ENCODE measurements around the gene ASPN. TPM values are rescaled to one million over a fixed set of nuclear protein-coding genes. Genes with fewer than 3 reads are reported as not detected.
"Not testable (repeated sequence)": the region's sequence is repeated elsewhere in the genome, so short reads cannot be mapped to it uniquely, and the experiment has no call there.

Gene ASPN
- total RNA-seq, 1 donor: 65.8 TPM

- DNase-seq (ENCODE audit: low read depth): no peak
- TF ChIP-seq, protein P1, sequence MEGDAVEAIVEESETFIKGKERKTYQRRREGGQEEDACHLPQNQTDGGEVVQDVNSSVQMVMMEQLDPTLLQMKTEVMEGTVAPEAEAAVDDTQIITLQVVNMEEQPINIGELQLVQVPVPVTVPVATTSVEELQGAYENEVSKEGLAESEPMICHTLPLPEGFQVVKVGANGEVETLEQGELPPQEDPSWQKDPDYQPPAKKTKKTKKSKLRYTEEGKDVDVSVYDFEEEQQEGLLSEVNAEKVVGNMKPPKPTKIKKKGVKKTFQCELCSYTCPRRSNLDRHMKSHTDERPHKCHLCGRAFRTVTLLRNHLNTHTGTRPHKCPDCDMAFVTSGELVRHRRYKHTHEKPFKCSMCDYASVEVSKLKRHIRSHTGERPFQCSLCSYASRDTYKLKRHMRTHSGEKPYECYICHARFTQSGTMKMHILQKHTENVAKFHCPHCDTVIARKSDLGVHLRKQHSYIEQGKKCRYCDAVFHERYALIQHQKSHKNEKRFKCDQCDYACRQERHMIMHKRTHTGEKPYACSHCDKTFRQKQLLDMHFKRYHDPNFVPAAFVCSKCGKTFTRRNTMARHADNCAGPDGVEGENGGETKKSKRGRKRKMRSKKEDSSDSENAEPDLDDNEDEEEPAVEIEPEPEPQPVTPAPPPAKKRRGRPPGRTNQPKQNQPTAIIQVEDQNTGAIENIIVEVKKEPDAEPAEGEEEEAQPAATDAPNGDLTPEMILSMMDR (IDR thresholded peaks at IDR 0.05; ENCODE audit: insufficient read depth, low read length): no peak
- no peak overlapping the region for H3K4me3 ChIP-seq (ENCODE audit: low read depth, low read length)
These were observed 55.7 kb downstream of the ASPN start for GRCh38 chr9:92426501-92427145.

- H3K4me3 ChIP-seq (ENCODE audit: low read depth, low read length): no peak overlapping the region
- TF ChIP-seq, protein P1 (IDR thresholded peaks at IDR 0.05; ENCODE audit: insufficient read depth, low read length): no peak
- DNase-seq (ENCODE audit: low read depth): peak; percentile 87
These were observed 56.8 kb downstream of the ASPN start for GRCh38 chr9:92425474-92425873.

DNA sequence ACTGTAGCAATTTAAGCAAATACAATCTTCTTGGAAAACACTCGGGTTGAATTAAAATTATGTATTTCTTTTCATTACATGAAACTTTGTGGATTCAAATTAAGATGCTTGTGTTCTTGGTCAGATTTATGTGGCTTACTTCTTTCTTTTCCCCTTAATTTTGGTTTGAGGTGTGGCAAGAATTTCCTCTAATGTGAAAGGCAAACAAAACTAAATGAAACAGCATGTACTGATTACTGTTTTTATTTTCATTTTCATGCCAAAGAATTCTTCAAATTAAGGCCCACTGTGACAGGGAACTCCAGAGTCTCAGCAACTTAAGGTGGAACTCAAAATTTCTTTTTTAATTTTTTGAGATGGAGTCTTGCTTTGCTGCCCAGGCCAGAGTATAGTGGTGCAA is 58.0 kb downstream of the ASPN start, which contains the start of gene OMD:
Gene OMD, minus strand, starts transcription at position 132 of the 400 bp plus-strand sequence. CDS start 6,913 bp downstream, outside the sequence.
- H3K4me3 ChIP-seq (ENCODE audit: low read depth, low read length): peak within 1 kb of the TSS; percentile 13
- DNase-seq (ENCODE audit: low read depth): peak; percentile 54
- TF ChIP-seq, protein P1 (IDR thresholded peaks at IDR 0.05; ENCODE audit: insufficient read depth, low read length): no peak

- TF ChIP-seq, protein P1 (IDR thresholded peaks at IDR 0.05; ENCODE audit: insufficient read depth, low read length): no peak
- no peak for DNase-seq (ENCODE audit: low read depth)
- H3K4me3 ChIP-seq (ENCODE audit: low read depth, low read length): peak overlapping the region; percentile 13
These were observed 58.7 kb downstream of the ASPN start for GRCh38 chr9:92423612-92424011.

- DNase-seq (ENCODE audit: low read depth): no peak
- no peak overlapping the region for H3K4me3 ChIP-seq (ENCODE audit: low read depth, low read length)
- TF ChIP-seq, protein P1 (IDR thresholded peaks at IDR 0.05; ENCODE audit: insufficient read depth, low read length): no peak
These were observed 59.5 kb downstream of the ASPN start for GRCh38 chr9:92422611-92423338.

- no peak for DNase-seq (ENCODE audit: low read depth)
- H3K4me3 ChIP-seq (ENCODE audit: low read depth, low read length): no peak overlapping the region
- TF ChIP-seq, protein P1 (IDR thresholded peaks at IDR 0.05; ENCODE audit: insufficient read depth, low read length): no peak
These were observed 67.7 kb downstream of the ASPN start for GRCh38 chr9:92414566-92414965.

- DNase-seq (ENCODE audit: low read depth); H3K4me3 ChIP-seq (ENCODE audit: low read depth, low read length): not testable (repeated sequence)
These were observed 71.1 kb downstream of the ASPN start for GRCh38 chr9:92411157-92411556.

Data from fibroblast of the aortic adventitia (primary cell).